ENCODE data around the gene FADS2.

The FADS2 gene

GRCh38 chr11:61868571-61869428, 40.7 kb downstream of the FADS2 start:
- Histone ChIP-seq H3K27me3 (ENCODE audit: low read depth) (no peaks in the 10 kb centered on the region), H3K4me3 (no peak overlapping the region), H3K36me3 (replicated peaks) (peaks cover 12% of the 10 kb centered on the region), H3K4me1 (peaks cover 3% of the 10 kb centered on the region), H3K9me3 (no peaks in the 10 kb centered on the region)
- DNase-seq (ENCODE audit: low spot score in 2 of 2): no peak
- in situ Hi-C loops (cut with MboI; ENCODE audit: low sequenced_read_pairs): no loop called here

- peaks cover 3% of the 10 kb centered on the region for H3K4me1 ChIP-seq
- DNase-seq (ENCODE audit: low spot score in 2 of 2): no peak
- no peak overlapping the region for H3K4me3 ChIP-seq
- no peaks in the 10 kb centered on the region for H3K27me3 ChIP-seq (ENCODE audit: low read depth)
- peaks cover 12% of the 10 kb centered on the region for H3K36me3 ChIP-seq (replicated peaks)
- in situ Hi-C loops (cut with MboI; ENCODE audit: low sequenced_read_pairs): no loop called here
- H3K9me3 ChIP-seq: no peaks in the 10 kb centered on the region
These were observed 41.3 kb downstream of the FADS2 start for GRCh38 chr11:61869429-61869707.

- in situ Hi-C loops (cut with MboI; ENCODE audit: low sequenced_read_pairs): no loop called here
- DNase-seq (ENCODE audit: low spot score in 2 of 2): no peak
- H3K9me3 ChIP-seq: no peaks in the 10 kb centered on the region
- H3K4me1 ChIP-seq: peaks cover 3% of the 10 kb centered on the region
- H3K4me3 ChIP-seq: no peak overlapping the region
- no peaks in the 10 kb centered on the region for H3K27me3 ChIP-seq (ENCODE audit: low read depth)
- peaks cover 12% of the 10 kb centered on the region for H3K36me3 ChIP-seq (replicated peaks)
These were observed 41.8 kb downstream of the FADS2 start for GRCh38 chr11:61869708-61870451.

- in situ Hi-C loops (cut with MboI; ENCODE audit: low sequenced_read_pairs): no loop called here
- no peaks in the 10 kb centered on the region for H3K9me3 ChIP-seq
- H3K36me3 ChIP-seq (replicated peaks): peaks cover 5% of the 10 kb centered on the region
- H3K27me3 ChIP-seq (ENCODE audit: low read depth): no peaks in the 10 kb centered on the region
- no peak for DNase-seq (ENCODE audit: low spot score in 2 of 2)
- no peak overlapping the region for H3K4me3 ChIP-seq
- peaks cover 3% of the 10 kb centered on the region for H3K4me1 ChIP-seq
These were observed 42.5 kb downstream of the FADS2 start for GRCh38 chr11:61870541-61871031.

GRCh38 chr11:61871158-61871597, 43.1 kb downstream of the FADS2 start:
- Histone ChIP-seq H3K27me3 (ENCODE audit: low read depth) (no peaks in the 10 kb centered on the region), H3K36me3 (replicated peaks) (no peaks in the 10 kb centered on the region), H3K4me1 (peaks cover 3% of the 10 kb centered on the region), H3K9me3 (no peaks in the 10 kb centered on the region), H3K4me3 (no peak overlapping the region)
- peak; percentile 74 to 91 for DNase-seq (ENCODE audit: low spot score in 2 of 2)
- in situ Hi-C loops (cut with MboI; ENCODE audit: low sequenced_read_pairs): no loop called here

- H3K9me3 ChIP-seq: no peaks in the 10 kb centered on the region
- peaks cover 3% of the 10 kb centered on the region for H3K4me1 ChIP-seq
- H3K4me3 ChIP-seq: no peak overlapping the region
- DNase-seq (ENCODE audit: low spot score in 2 of 2): no peak
- H3K36me3 ChIP-seq (replicated peaks): no peaks in the 10 kb centered on the region
- in situ Hi-C loops (cut with MboI; ENCODE audit: low sequenced_read_pairs): no loop called here
- no peaks in the 10 kb centered on the region for H3K27me3 ChIP-seq (ENCODE audit: low read depth)
These were observed 45.0 kb downstream of the FADS2 start for GRCh38 chr11:61872935-61873565.

- Histone ChIP-seq H3K36me3 (replicated peaks) (no peaks in the 10 kb centered on the region), H3K4me3 (no peak overlapping the region), H3K9me3 (no peaks in the 10 kb centered on the region), H3K27me3 (ENCODE audit: low read depth) (no peaks in the 10 kb centered on the region), H3K4me1 (peaks cover 3% of the 10 kb centered on the region)
- DNase-seq (ENCODE audit: low spot score in 2 of 2): no peak
- in situ Hi-C loops (cut with MboI; ENCODE audit: low sequenced_read_pairs): no loop called here
These were observed 45.7 kb downstream of the FADS2 start for GRCh38 chr11:61873588-61874376.

GRCh38 chr11:61874377-61874809, 46.3 kb downstream of the FADS2 start:
- no peaks in the 10 kb centered on the region for H3K9me3 ChIP-seq
- H3K36me3 ChIP-seq (replicated peaks): no peaks in the 10 kb centered on the region
- DNase-seq (ENCODE audit: low spot score in 2 of 2): no peak
- in situ Hi-C loops (cut with MboI; ENCODE audit: low sequenced_read_pairs): no loop called here
- H3K4me3 ChIP-seq: no peak overlapping the region
- H3K4me1 ChIP-seq: peaks cover 3% of the 10 kb centered on the region
- H3K27me3 ChIP-seq (ENCODE audit: low read depth): no peaks in the 10 kb centered on the region

- in situ Hi-C loops (cut with MboI; ENCODE audit: low sequenced_read_pairs): no loop called here
These were observed 46.8 kb downstream of the FADS2 start for GRCh38 chr11:61874853-61875252.

GRCh38 chr11:61875698-61876097, 47.6 kb downstream of the FADS2 start:
- Histone ChIP-seq H3K27me3 (ENCODE audit: low read depth) (no peaks in the 10 kb centered on the region), H3K4me1 (peaks cover 3% of the 10 kb centered on the region), H3K4me3 (no peak overlapping the region), H3K36me3 (replicated peaks) (no peaks in the 10 kb centered on the region), H3K9me3 (no peaks in the 10 kb centered on the region)
- no peak for DNase-seq (ENCODE audit: low spot score in 2 of 2)
- in situ Hi-C loops (cut with MboI; ENCODE audit: low sequenced_read_pairs): no loop called here

More at GRCh38 chr11:61874853-61875252, 46.8 kb downstream of the FADS2 start:
- peaks cover 3% of the 10 kb centered on the region for H3K4me1 ChIP-seq
- no peaks in the 10 kb centered on the region for H3K36me3 ChIP-seq (replicated peaks)
- no peak for DNase-seq (ENCODE audit: low spot score in 2 of 2)
- H3K9me3 ChIP-seq: no peaks in the 10 kb centered on the region
- no peaks in the 10 kb centered on the region for H3K27me3 ChIP-seq (ENCODE audit: low read depth)
- H3K4me3 ChIP-seq: no peak overlapping the region

- no peak for DNase-seq (ENCODE audit: low spot score in 2 of 2)
- H3K4me1 ChIP-seq: peaks cover 4% of the 10 kb centered on the region
- H3K9me3 ChIP-seq: no peaks in the 10 kb centered on the region
- in situ Hi-C loops (cut with MboI; ENCODE audit: low sequenced_read_pairs): no loop called here
- no peak overlapping the region for H3K4me3 ChIP-seq
- H3K36me3 ChIP-seq (replicated peaks): no peaks in the 10 kb centered on the region
- H3K27me3 ChIP-seq (ENCODE audit: low read depth): no peaks in the 10 kb centered on the region
These were observed 51.1 kb downstream of the FADS2 start for GRCh38 chr11:61879152-61879551.

GRCh38 chr11:61880031-61880430, 51.9 kb downstream of the FADS2 start:
- H3K9me3 ChIP-seq: no peaks in the 10 kb centered on the region
- H3K4me1 ChIP-seq: peaks cover 4% of the 10 kb centered on the region
- no peaks in the 10 kb centered on the region for H3K36me3 ChIP-seq (replicated peaks)
- in situ Hi-C loops (cut with MboI; ENCODE audit: low sequenced_read_pairs): no loop called here
- H3K4me3 ChIP-seq: no peak overlapping the region
- no peak for DNase-seq (ENCODE audit: low spot score in 2 of 2)
- H3K27me3 ChIP-seq (ENCODE audit: low read depth): no peaks in the 10 kb centered on the region

- no peak overlapping the region for H3K4me3 ChIP-seq
- no peaks in the 10 kb centered on the region for H3K9me3 ChIP-seq
- in situ Hi-C loops (cut with MboI; ENCODE audit: low sequenced_read_pairs): no loop called here
- no peak for DNase-seq (ENCODE audit: low spot score in 2 of 2)
- H3K4me1 ChIP-seq: peaks cover 4% of the 10 kb centered on the region
- H3K36me3 ChIP-seq (replicated peaks): no peaks in the 10 kb centered on the region
- H3K27me3 ChIP-seq (ENCODE audit: low read depth): no peaks in the 10 kb centered on the region
These were observed 52.4 kb downstream of the FADS2 start for GRCh38 chr11:61880454-61880853.

All from HAP-1 (cell line).